ENCODE data around the gene EYS. TPM values are rescaled to one million over a fixed set of nuclear protein-coding genes. Genes with fewer than 3 reads are reported as not detected.

EYS gene
- polyA plus RNA-seq, 1 experiment: not detected

DNA sequence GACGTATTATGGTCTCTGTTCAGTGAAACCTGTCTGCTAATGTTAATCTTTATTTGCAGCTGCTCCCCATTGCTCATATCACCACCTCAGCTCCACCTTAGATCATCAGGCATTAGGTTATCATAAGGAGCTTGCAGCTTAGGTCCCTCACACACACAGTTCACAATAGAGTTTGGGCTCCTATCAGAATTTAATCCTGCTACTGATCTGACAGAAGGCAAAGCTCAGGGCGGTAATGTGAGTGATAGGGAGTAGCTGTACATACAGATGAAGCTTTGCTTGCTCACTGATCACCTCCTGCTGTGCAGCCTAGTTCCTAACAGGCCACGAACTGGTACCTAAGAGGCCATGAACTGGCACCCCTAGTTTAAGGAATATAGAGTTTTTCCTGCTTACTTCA, 989.7 kb downstream of the EYS start:
- Histone ChIP-seq H3K27me3 (ENCODE audit: control insufficient read depth, insufficient read depth, low read length) (no peaks in the 10 kb centered on the region), H3K9me3 (ENCODE audit: control insufficient read depth, insufficient read depth, low read length) (no peaks in the 10 kb centered on the region)
- DNase-seq (ENCODE audit: low read depth, low spot score): no peak

GRCh38 chr6:64715624-64716023, 991.4 kb downstream of the EYS start:
- ChIA-PET POLR2A (no interaction called here), CTCF (no interaction called here)
- DNase-seq (ENCODE audit: low read depth, low spot score): no peak
- no peaks in the 10 kb centered on the region for H3K27me3 ChIP-seq (ENCODE audit: control insufficient read depth, insufficient read depth, low read length)
- TF ChIP-seq, protein P1, sequence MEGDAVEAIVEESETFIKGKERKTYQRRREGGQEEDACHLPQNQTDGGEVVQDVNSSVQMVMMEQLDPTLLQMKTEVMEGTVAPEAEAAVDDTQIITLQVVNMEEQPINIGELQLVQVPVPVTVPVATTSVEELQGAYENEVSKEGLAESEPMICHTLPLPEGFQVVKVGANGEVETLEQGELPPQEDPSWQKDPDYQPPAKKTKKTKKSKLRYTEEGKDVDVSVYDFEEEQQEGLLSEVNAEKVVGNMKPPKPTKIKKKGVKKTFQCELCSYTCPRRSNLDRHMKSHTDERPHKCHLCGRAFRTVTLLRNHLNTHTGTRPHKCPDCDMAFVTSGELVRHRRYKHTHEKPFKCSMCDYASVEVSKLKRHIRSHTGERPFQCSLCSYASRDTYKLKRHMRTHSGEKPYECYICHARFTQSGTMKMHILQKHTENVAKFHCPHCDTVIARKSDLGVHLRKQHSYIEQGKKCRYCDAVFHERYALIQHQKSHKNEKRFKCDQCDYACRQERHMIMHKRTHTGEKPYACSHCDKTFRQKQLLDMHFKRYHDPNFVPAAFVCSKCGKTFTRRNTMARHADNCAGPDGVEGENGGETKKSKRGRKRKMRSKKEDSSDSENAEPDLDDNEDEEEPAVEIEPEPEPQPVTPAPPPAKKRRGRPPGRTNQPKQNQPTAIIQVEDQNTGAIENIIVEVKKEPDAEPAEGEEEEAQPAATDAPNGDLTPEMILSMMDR (IDR thresholded peaks at IDR 0.05; ENCODE audit: low read depth, low read length): no peak
- no peaks in the 10 kb centered on the region for H3K9me3 ChIP-seq (ENCODE audit: control insufficient read depth, insufficient read depth, low read length)
- no peak overlapping the region for H3K4me3 ChIP-seq (ENCODE audit: low read depth, low read length)
- H3K27ac ChIP-seq (ENCODE audit: low read depth, low read length): no peak overlapping the region

More for the DNA sequence above, 989.7 kb downstream of the EYS start:
- Histone ChIP-seq H3K27ac (ENCODE audit: low read depth, low read length) (no peak overlapping the region), H3K4me3 (ENCODE audit: low read depth, low read length) (no peak overlapping the region)
- TF ChIP-seq, protein P1 (IDR thresholded peaks at IDR 0.05; ENCODE audit: low read depth, low read length): no peak
- CTCF ChIA-PET: no interaction called here
- POLR2A ChIA-PET: interaction anchor here (0.7 kb wide), 1 partner anchor 31 kb away, joined by 3 read pairs; no protein-coding TSS in a partner anchor

DNA sequence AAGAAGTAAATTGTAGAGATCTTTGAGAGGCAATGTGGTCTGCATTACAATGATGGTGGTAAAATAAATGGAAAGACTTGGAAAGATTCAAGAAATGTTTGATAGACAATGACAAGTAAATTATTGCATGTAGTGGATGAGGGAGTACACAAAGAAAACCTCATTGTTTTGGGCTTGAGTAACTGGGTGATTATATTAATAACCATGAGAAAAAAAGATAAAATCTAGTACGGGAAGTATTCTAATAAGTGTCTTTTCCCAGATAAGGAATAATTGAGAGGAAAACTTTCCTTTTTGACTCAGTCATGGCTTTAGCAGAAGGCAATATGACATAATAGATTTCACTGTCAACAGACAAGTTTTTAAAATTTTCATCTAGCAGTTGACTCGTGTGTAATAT, 993.0 kb downstream of the EYS start:
- no peak for DNase-seq (ENCODE audit: low read depth, low spot score)
- Histone ChIP-seq H3K4me3 (ENCODE audit: low read depth, low read length) (no peak overlapping the region), H3K27ac (ENCODE audit: low read depth, low read length) (no peak overlapping the region), H3K27me3 (ENCODE audit: control insufficient read depth, insufficient read depth, low read length) (no peaks in the 10 kb centered on the region), H3K9me3 (ENCODE audit: control insufficient read depth, insufficient read depth, low read length) (no peaks in the 10 kb centered on the region)
- ChIA-PET CTCF (no interaction called here), POLR2A (no interaction called here)
- TF ChIP-seq, protein P1 (IDR thresholded peaks at IDR 0.05; ENCODE audit: low read depth, low read length): no peak

DNA sequence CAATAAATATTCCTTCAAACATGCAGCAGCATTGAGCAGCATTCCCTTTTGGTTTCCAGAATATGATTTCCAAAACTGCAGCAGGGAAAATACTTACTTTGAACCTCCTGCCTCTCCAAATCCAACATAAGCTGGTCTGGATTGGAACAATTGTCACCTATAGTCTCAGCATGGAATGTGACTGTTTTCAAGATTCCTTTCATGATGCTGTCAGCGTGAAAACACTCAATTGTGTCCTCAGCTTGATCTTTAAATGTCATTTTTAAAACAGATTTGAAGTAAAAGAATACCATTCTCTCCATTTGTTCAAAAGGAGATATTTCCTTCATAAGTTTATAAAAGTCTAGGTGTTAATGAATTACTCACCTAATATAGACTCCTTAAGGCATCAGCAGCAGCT, 993.9 kb downstream of the EYS start:
- POLR2A ChIA-PET: no interaction called here
- DNase-seq (ENCODE audit: low read depth, low spot score): no peak

GRCh38 chr6:64712606-64713005, 994.4 kb downstream of the EYS start:
- CTCF ChIA-PET: no interaction called here
- Histone ChIP-seq H3K27me3 (ENCODE audit: control insufficient read depth, insufficient read depth, low read length) (no peaks in the 10 kb centered on the region), H3K27ac (ENCODE audit: low read depth, low read length) (no peak overlapping the region), H3K9me3 (ENCODE audit: control insufficient read depth, insufficient read depth, low read length) (no peaks in the 10 kb centered on the region), H3K4me3 (ENCODE audit: low read depth, low read length) (no peak overlapping the region)
- POLR2A ChIA-PET: no interaction called here
- DNase-seq (ENCODE audit: low read depth, low spot score): no peak
- TF ChIP-seq, protein P1 (IDR thresholded peaks at IDR 0.05; ENCODE audit: low read depth, low read length): no peak

More for the DNA sequence above, 993.9 kb downstream of the EYS start:
- TF ChIP-seq, protein P1 (IDR thresholded peaks at IDR 0.05; ENCODE audit: low read depth, low read length): no peak
- Histone ChIP-seq H3K9me3 (ENCODE audit: control insufficient read depth, insufficient read depth, low read length) (no peaks in the 10 kb centered on the region), H3K4me3 (ENCODE audit: low read depth, low read length) (no peak overlapping the region), H3K27me3 (ENCODE audit: control insufficient read depth, insufficient read depth, low read length) (no peaks in the 10 kb centered on the region), H3K27ac (ENCODE audit: low read depth, low read length) (no peak overlapping the region)
- CTCF ChIA-PET: no interaction called here

Data from AG04450 (cell line).